Retina (tissue), 1 donor: ENCODE results near the gene DUSP22.
"Not testable (repeated sequence)": the region's sequence is repeated elsewhere in the genome, so short reads cannot be mapped to it uniquely, and the experiment has no call there.

Experiments used
- DNase-seq: peaks from one replicate; pipeline ENCODE4 v3.0.0-alpha.2; 2016

The DUSP22 gene

GRCh38 chr6:366389-367297, 74.4 kb downstream of the DUSP22 start:
- peak; percentile 36 for DNase-seq

- no peak for DNase-seq
Observed at GRCh38 chr6:367298-367794, 75.1 kb downstream of the DUSP22 start.

- no peak for DNase-seq
Observed at GRCh38 chr6:367891-368630, 75.8 kb downstream of the DUSP22 start.

GRCh38 chr6:369559-370431, 77.5 kb downstream of the DUSP22 start:
- DNase-seq, result no peak

- DNase-seq, result no peak
Observed at GRCh38 chr6:370555-370954, 78.3 kb downstream of the DUSP22 start.

GRCh38 chr6:371851-372250, 79.6 kb downstream of the DUSP22 start:
- not testable (repeated sequence) for DNase-seq

- no peak for DNase-seq
Observed at GRCh38 chr6:372336-372911, 80.1 kb downstream of the DUSP22 start.

- no peak for DNase-seq
Observed at GRCh38 chr6:373031-373430, 80.7 kb downstream of the DUSP22 start.

GRCh38 chr6:373773-374724, 81.8 kb downstream of the DUSP22 start:
- DNase-seq, result no peak

- no peak for DNase-seq
Observed at GRCh38 chr6:374956-375355, 82.7 kb downstream of the DUSP22 start.

- DNase-seq, result no peak
Observed at GRCh38 chr6:376827-377640, 84.7 kb downstream of the DUSP22 start.

GRCh38 chr6:377641-378020, 85.3 kb downstream of the DUSP22 start:
- not testable (repeated sequence) for DNase-seq

- DNase-seq, result no peak
Observed at GRCh38 chr6:378090-378957, 86.0 kb downstream of the DUSP22 start.

- no peak for DNase-seq
Observed at GRCh38 chr6:378958-379409, 86.7 kb downstream of the DUSP22 start.

- no peak for DNase-seq
Observed at GRCh38 chr6:379410-380181, 87.3 kb downstream of the DUSP22 start.

GRCh38 chr6:380234-381218, 88.2 kb downstream of the DUSP22 start:
- DNase-seq, result no peak
